Kidney (tissue), 14 donors: Measurements from ENCODE around the gene ATG9A. TPM values are rescaled to one million over a fixed set of nuclear protein-coding genes. Genes with fewer than 3 reads are reported as not detected.
A peak's percentile ranks its signal among the peaks of the same experiment; 100 is the strongest.

Experiments used
- DNase-seq, 5 donors: peaks; one replicate each; pipeline ENCODE4 v3.0.0-alpha.2; 2013 to 2020
- FAIRE-seq: peaks from 2 replicates; lab custom pipeline; 2012; peaks lifted over from hg19 to GRCh38; lab: Jason Lieb, UNC
- H3K27ac ChIP-seq, 2 donors: one replicate each; pipeline ENCODE4 v1.7.0; 2013; ENCODE audit warnings: low read depth in 2 of 2, low read length in 2 of 2, inconsistent platforms in 1 of 2
- H3K27me3 ChIP-seq: one replicate; pipeline ENCODE4 v1.7.1; 2013; ENCODE audit warnings: low read length, inconsistent platforms; ENCODE audit not compliant: control insufficient read depth, insufficient read depth
- H3K36me3 ChIP-seq, 3 donors: one replicate each; pipeline versions ENCODE4 v1.7.0 to v1.7.1; 2013; ENCODE audit warnings: low read length in 3 of 3, control low read depth in 1 of 3, inconsistent platforms in 1 of 3; ENCODE audit not compliant: insufficient read depth in 3 of 3, control insufficient read depth in 2 of 3
- H3K4me1 ChIP-seq, 3 donors: one replicate each; pipeline versions ENCODE4 v1.7.0 to v1.7.1; 2013; ENCODE audit warnings: low read length in 3 of 3, inconsistent platforms in 1 of 3, low read depth in 1 of 3; ENCODE audit not compliant: control insufficient read depth in 2 of 3, insufficient read depth in 2 of 3
- H3K4me3 ChIP-seq, 3 donors: one replicate each; pipeline versions ENCODE4 v1.7.0 to v1.8.1; 2013; ENCODE audit warnings: low read length in 3 of 3, control low read depth in 1 of 3, inconsistent platforms in 1 of 3
- H3K9ac ChIP-seq, 3 donors: one replicate each; pipeline versions ENCODE4 v1.7.0 to v1.7.1; 2013; ENCODE audit warnings: low read length in 3 of 3, control low read depth in 1 of 3, inconsistent platforms in 1 of 3
- H3K9me3 ChIP-seq, 3 donors: one replicate each; pipeline versions ENCODE4 v1.7.0 to v1.7.1; 2013; ENCODE audit warnings: low read length in 3 of 3, control low read depth in 1 of 3, inconsistent platforms in 1 of 3; ENCODE audit not compliant: control insufficient read depth in 2 of 3, insufficient read depth in 1 of 3
- intact Hi-C: fragments of 100-400 bp; cut with DNase I; formaldehyde crosslinking; loops from one replicate; pipeline ENCODE4 v1.11.1; 2022
- polyA plus RNA-seq: library from polyadenylated mRNA; stranded (reverse); fragments of 350-450 nt; fragmentation: Illumina TruSeq; extraction: RNeasy Lipid Tissue Mini Kit (QIAGEN cat#74804); gene quantifications from one replicate; pipeline ENCODE4 v1.2.3, GENCODE V29; 2014; ENCODE audit warnings: low read depth, low replicate concordance; ENCODE audit not compliant: insufficient read depth
- total RNA-seq: library from RNA; stranded (reverse); fragmentation: NEBNext Ultra II Directional; extraction: Animal tissue kit (Norgen Biotek cat#: 25700); gene quantifications from one replicate; pipeline ENCODE4 v1.2.1, GENCODE V29; 2021
- TF ChIP-seq, protein P1 (sequence below): IDR thresholded peaks from 3 replicates; pipeline ENCODE4 v1.5.1; 2012; ENCODE audit warnings: mild to moderate bottlenecking, moderate library complexity, borderline replicate concordance; ENCODE audit not compliant: insufficient read depth; ENCODE audit errors: extremely low read depth
- donor health status: control.
- donor health status: control.
- donor health status: control.
- donor health status: control.
- donor health status: control.
- donor health status: DM: yes; HTN: yes; CAD: no.
- donor health status: Normal renal cell carcinoma (clear cell type).

The ATG9A gene
- total and polyA plus RNA-seq, 2 donors from 2014 or later = 24.0 to 41.5 TPM

- intact Hi-C loops = no loop called here
- Histone ChIP-seq H3K9ac (peak overlapping the region in 2 of 3 donors; percentile 33 to 38), H3K4me1 (peaks cover 6 to 76% (median 53%) of the 10 kb centered on the region in 3 donors), H3K9me3 (no peaks in the 10 kb centered on the region), H3K27ac (peak overlapping the region; percentile 87 to 99), H3K4me3 (peak overlapping the region in 2 of 3 donors; percentile 15 to 20), H3K36me3 (peaks cover 2 to 12% (median 3%) of the 10 kb centered on the region in 3 donors), H3K27me3 (peaks cover 3% of the 10 kb centered on the region)
- FAIRE-seq = no peak
- peak; percentile 75 to 93 (median 89) for DNase-seq
- TF ChIP-seq, protein P1, sequence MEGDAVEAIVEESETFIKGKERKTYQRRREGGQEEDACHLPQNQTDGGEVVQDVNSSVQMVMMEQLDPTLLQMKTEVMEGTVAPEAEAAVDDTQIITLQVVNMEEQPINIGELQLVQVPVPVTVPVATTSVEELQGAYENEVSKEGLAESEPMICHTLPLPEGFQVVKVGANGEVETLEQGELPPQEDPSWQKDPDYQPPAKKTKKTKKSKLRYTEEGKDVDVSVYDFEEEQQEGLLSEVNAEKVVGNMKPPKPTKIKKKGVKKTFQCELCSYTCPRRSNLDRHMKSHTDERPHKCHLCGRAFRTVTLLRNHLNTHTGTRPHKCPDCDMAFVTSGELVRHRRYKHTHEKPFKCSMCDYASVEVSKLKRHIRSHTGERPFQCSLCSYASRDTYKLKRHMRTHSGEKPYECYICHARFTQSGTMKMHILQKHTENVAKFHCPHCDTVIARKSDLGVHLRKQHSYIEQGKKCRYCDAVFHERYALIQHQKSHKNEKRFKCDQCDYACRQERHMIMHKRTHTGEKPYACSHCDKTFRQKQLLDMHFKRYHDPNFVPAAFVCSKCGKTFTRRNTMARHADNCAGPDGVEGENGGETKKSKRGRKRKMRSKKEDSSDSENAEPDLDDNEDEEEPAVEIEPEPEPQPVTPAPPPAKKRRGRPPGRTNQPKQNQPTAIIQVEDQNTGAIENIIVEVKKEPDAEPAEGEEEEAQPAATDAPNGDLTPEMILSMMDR = no peak
These were observed 20.0 kb upstream of the ATG9A start for GRCh38 chr2:219249203-219249980.

GRCh38 chr2:219248845-219249202 lies 19.4 kb upstream of the ATG9A start:
- DNase-seq = no peak
- TF ChIP-seq, protein P1 = no peak
- Histone ChIP-seq H3K4me3 (peak overlapping the region in 1 of 3 donors; percentile 10), H3K36me3 (peaks cover 2 to 12% (median 3%) of the 10 kb centered on the region in 3 donors), H3K9me3 (no peaks in the 10 kb centered on the region), H3K27ac (peak overlapping the region; percentile 87 to 99), H3K9ac (peak overlapping the region in 1 of 3 donors; percentile 1), H3K4me1 (peaks cover 6 to 71% (median 56%) of the 10 kb centered on the region in 3 donors), H3K27me3 (peaks cover under 1% of the 10 kb centered on the region)
- intact Hi-C loops = no loop called here
- no peak for FAIRE-seq

DNA sequence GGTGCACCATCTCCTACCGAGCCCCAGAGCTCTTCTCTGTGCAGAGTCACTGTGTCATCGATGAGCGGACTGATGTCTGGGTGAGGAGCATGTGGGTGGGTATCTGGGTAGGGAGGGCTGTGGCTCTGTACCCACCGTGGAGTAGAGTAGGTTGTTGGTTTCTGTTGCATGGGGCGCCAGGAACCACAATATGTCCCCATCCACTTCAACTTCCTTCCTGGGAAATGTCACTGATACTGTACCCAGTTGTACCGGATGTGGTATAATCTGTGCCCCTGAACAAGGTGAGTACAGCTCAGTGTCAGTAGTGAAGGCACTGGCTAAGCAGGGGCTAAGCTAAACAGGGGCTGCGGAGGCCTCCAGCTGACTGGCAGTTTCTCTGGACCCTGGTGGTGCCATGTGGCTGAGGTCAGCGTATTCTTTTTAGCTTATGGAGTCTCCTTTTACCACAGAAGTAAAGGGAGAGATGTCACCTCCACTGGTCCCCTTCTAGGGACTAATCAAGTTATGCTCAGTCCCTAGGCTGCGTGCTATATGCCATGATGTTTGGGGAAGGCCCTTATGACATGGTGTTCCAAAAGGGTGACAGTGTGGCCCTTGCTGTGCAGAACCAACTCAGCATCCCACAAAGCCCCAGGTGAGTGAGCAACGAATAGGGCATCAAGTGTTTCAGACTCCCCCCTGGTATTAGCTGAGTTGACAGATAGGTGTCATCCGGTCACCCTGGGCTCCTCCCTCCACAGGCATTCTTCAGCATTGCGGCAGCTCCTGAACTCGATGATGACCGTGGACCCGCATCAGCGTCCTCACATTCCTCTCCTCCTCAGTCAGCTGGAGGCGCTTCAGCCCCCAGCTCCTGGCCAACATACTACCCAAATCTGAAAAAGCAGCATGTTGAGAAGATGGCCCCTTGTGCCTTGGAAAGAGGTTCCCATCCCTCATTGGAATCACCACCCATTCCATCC lies 18.5 kb upstream of the ATG9A start:
- peak in 1 of 5 donors; percentile 59 for DNase-seq
- Histone ChIP-seq H3K4me1 (peaks cover 6 to 71% (median 56%) of the 10 kb centered on the region in 3 donors), H3K36me3 (peaks cover 2 to 12% (median 3%) of the 10 kb centered on the region in 3 donors), H3K9me3 (no peaks in the 10 kb centered on the region), H3K4me3 (no peak overlapping the region), H3K27ac (peak overlapping the region; percentile 68 to 87), H3K27me3 (no peaks in the 10 kb centered on the region), H3K9ac (peak overlapping the region in 1 of 3 donors; percentile 27)
- intact Hi-C loops = no loop called here
- no peak for FAIRE-seq
- TF ChIP-seq, protein P1 = no peak
